HG03064 (cell line): ENCODE results near the gene KRT31.
"Not testable (repeated sequence)": the region's sequence is repeated elsewhere in the genome, so short reads cannot be mapped to it uniquely, and the experiment has no call there.

Experiments
- ATAC-seq: cut with Tn5 transposase; IDR thresholded peaks from one replicate; pipeline ENCODE4 v1.9.1; 2021; ENCODE audit warnings: low read depth; ENCODE audit not compliant: unreplicated experiment

The KRT31 gene

DNA sequence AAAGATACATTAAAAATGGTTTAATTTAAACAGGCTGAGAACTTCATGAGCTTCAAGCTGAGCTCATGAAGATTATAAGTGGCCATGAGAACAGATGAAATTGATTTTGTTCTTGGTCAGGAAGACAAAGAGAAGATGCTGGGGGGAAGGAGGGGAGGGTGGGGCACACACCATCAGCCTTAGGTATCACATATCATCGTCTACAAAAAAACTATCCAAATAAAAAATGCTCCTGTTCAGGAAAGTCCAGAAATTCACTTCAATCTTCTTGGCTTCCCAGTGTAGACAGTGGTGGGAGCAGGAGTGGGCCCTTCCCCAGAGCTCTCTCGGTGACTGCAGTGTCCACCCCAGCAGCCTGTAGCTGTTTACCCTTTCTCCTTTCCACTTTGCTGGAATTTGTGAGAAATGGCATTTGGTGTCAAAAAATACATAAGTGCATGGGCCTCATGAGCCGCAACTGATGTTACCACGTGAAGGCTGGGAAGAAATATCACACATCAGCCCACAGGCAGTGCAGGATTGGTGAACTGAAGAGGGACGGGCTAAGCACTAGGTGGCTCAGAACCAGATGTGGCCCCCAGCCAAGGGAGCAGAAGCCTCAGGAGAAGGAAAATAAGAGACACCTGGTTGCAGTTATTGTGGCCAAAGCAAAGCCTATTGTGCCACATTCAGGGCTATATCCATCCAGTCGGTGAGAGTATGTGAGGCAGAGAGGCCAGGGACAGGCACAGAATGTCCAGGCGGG lies 20.9 kb upstream of the KRT31 start:
- no peak for ATAC-seq

DNA sequence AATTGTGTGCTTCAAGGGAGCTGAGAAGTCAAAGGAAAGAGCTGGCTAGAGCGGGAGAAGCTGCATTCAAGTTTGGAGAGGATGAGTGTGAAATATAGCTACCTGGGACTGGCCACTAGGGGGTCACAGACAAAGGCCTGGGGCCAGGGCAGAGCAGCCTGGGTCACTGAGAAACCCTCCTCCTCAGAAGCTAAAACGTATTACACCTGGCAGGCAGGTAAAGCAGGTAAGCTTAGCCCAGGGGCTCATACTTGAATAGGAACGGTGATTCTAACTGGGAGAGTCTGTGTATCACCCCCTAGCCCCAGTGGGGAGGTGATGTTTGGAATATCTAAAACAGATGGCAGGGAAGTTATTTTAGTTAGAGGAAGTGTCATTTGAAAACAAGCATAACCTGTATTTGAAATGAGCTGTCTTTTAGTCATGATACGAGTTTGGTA lies 20.2 kb upstream of the KRT31 start:
- ATAC-seq = no peak

DNA sequence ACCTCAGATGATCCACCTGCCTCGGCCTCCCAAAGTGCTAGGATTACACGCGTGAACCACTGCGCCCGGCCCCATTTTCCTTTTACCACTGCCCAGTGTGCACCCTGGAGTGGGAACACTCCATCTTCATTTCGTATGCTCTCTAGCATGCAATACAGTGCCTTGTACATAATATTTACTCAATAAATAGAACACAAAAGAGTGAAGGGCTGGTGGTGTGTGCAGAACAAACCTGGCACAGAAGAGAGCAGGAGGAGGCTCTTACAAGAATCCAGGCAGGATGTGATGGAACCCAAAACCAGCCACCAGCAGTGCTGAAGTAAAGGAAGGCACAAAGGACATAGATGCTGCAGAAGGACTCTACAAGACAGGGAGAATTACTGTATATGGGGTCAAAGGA lies 19.7 kb upstream of the KRT31 start:
- no peak for ATAC-seq

DNA sequence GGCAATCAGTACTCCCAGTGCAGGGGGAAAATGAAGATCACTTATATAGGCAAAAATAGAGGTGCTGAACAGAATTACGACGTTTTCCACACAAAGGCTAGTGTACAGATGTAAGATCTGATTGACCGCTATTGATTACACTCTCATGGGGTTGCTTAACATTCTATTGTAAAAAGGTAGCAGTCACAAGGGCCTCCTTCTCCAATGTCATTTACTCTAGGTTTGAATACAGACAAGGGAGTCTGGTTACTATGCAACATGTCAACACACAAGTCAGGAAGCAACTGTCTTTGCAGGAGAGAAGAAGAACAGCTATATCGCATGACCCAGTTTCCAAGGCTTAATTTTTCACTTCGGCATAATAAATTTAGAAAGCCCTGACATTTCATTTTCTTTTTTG lies 19.1 kb upstream of the KRT31 start:
- no peak for ATAC-seq

DNA sequence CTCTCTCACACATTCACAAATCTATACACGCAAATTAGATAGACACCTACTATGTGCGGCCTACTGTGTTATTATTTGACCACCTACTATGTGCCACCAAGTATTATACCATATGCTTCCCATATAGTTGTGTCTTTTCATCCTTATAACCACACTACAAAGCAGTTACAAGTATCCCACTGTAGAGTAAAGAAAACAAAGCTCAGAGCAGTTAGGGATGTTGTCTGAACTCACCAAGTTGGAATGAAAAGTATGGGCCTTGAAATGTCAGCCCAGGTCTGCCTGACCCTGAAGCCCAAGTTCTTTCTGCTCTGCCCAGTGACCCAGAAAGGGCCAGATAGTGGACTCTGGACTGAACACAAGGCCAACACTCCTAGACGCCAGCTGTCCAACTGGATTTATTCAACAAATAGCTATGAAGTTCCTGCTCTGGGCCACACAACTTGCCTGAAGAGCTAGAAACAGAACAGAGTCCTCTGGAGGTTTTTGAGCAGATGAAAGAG lies 18.5 kb upstream of the KRT31 start:
- ATAC-seq = no peak

DNA sequence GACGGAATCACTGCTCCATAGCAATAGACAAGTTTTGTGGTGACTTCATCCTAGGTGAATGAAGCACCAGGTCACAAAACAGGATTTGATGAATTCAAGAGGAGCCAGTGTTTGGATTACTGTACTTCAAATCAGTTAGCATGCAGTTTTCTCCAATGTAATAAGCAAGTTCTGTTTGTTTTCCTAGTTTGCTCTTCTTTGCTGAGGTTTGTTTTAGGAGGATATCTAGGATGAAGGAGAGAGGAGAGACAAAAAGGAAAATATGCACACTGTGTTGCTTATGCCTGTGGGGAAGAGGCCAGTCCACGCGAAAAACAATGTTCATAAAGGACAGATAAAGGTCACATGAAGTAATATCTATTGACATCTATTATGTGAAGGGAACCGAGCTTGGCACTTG lies 18.0 kb upstream of the KRT31 start:
- ATAC-seq = no peak

DNA sequence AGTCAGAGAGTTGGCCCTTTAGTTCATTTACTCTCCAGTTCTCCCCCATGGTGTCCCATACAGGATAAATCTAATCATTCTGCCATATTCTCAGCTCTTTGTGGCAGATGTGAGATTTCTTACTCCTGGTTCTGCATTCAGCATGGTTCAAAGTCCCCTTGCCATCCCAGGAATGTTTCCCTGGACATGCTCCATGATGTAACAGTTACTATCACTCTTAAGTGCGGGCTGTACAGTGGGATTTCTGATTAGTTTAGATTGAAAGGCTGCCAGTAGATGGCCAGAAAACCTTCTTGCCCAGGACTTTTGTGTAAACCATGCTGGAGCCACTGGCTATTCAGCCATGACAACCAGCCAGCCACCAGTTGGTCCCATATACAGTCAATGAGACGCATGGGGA lies 16.6 kb upstream of the KRT31 start:
- ATAC-seq = no peak

DNA sequence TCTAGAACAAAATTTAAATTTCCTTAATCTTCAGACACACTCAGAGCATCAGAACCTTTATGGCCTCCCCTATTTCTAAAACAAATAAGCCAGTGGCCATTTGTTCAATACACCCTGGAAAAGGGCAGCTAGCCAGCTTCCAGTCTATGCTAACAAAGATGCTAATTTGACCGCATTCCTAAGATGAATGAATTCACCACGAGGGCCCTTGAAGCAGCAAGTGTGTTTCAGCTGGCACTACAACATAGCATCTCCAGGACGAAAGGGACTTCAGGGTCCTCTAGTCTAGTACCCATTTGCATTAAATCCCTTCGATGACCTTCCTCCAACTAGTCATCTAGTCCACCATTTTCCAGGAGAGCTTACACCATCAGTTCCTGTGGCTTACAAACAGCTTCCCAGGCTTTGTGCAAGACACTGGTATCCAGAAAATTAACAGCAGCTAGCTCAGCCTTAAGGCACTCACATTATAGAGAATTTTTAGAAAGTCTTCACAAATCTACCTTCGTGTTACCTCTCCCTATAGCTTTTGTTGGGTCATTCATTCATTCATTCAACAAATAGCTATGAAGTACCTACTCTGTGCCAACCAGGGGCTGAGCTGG lies 16.0 kb upstream of the KRT31 start:
- no peak for ATAC-seq

DNA sequence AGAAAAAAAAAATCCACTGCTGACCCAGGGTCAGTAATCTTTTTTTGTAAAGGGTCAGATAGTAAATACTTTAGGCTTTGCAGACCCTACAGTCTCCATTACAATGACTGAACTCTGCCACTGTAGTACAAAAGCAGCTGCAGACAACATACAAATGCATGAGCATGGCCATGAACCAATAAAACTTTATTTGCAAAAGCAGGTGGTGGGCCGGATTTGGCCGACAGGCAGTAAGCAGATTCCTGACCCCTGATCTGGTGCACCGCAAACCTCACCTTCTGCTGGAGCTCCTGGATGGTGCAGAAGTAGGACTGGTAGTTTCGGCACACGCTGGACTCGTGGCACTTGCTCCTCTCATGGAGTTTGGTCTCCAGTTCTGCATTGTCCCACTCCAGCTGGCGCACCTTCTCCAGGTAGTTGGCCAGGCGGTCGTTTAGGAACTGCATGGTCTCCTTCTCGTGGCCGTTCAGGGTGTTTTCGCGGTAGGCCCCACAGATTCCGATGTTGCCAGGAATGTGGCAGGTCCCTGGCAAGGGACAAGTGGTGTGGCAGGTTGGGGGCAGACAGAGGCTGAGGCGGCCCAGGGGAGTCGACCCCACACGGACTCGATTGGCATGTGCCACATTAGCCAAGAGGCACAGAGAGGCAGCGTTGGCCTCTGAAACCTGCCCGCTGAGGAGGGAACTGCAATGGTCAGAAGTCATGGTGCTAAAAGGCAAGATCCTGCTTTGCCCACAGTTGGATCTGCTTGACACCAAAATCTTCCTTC lies 13.8 kb upstream of the KRT31 start:
- ATAC-seq = no peak

DNA sequence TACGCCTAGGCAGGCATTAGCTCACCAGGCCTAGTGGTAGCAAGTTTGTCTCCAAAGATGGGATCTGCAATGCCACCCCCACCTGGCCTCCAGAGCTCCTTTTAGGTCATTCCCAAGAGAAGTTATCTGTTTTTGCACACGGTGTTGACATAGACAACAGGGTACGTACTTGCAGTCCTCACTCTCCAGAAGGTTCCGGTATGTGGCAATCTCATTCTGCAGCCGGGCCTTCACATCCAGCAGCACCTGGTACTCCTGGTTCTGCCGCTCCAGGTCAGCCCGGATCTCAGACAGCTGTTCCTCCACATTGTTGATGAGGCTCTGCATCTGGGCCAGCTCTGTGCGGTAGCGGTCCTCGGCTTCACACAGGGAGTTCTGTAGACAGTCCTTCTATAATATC lies 9.8 kb upstream of the KRT31 start:
- ATAC-seq = no peak

DNA sequence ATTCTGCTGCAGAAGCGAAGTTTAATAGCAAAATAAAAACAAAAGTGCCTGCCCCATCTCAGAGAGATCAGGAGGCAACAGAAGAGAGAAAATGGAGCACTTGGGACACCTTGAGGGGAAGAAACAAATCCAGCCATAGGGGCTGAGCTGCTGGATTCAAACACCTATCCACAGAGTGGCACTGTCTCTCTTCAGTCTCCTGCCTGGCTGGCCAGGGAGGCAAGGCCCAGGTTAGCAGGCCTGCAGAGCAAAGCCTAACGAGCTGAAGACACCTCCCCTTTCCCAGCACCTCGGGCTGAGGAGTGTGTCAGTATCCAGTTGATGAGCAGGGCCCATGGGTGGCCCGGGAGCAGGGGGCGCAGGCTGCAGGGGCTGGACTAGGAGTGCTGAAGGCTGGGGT lies 8.8 kb upstream of the KRT31 start:
- ATAC-seq = no peak

DNA sequence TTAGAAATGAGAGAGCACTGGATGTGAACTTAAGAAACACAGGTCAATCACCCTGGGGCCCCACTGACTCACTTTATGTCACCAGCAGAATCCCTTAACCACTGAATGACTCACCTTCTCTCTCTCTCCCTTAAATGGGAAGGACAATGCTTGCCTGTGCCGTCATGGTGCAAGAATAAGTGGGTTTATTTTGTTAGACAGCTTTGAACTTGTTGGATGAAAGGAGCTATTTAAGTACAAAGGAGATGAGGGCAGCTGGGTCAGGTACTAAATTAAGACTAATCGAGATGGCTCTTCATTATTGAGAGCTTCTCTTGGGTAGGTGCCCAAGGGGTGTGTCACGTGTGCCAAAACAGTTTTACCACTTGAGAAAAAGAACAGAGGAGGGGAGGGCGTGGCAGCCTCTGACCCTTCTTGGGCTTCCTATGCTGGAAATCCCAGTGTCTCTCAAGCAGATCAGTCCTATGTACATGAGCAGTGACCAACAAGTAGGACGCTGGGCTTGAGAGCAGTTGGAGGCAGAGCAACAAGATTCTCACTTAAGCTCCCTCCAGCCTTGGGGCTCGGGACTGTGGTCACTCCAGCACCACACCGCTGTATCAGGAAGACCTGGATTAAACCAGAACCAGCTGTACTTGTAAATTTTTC lies 6.7 kb upstream of the KRT31 start:
- ATAC-seq = no peak

DNA sequence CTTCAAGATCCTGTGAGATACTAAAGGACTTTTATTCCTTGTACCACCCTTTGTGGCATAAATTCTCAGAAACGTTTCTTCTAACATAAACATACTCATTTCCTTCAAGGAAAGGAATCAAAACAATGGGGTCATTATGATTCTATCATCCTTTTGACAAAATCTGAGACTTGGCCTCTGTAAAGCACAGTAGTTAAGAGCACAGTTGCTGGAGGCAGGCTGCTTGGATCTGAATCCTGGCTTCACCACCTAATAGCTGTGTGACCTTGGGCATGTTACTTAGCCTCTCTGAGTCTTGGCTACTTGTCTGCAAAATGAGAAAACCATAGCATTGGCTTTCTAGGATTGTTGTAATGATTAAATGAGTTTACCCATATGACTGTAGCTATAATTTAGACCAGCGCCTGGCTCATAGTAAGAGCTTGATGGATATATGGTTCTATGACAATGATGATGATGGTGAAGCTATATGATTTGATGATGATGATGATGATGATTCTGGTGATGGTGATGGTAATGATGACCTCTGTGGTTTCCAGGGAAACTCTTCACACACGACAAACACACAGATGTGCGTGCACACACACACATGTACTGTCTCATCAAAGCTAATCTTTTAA lies 6.1 kb upstream of the KRT31 start:
- ATAC-seq = no peak

DNA sequence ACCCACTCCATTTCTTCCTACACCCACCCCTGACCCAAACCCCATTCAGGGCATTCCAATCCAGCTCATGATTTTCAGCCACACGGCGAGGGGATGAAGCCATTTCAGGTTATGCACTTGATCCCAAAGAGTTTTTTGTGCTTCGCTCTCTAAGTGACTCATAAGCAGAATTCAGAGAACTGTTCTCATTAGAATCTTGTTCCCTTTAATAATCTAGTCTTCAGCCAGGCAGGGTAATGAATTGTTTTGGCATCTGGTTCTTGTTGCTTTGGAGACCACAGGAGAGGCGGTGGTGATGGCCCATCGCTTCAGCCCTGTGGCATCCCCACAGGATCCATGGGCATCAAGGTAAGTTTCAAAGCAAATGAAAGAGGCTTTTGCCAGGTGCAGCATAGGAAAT lies 4.8 kb upstream of the KRT31 start:
- ATAC-seq = no peak

DNA sequence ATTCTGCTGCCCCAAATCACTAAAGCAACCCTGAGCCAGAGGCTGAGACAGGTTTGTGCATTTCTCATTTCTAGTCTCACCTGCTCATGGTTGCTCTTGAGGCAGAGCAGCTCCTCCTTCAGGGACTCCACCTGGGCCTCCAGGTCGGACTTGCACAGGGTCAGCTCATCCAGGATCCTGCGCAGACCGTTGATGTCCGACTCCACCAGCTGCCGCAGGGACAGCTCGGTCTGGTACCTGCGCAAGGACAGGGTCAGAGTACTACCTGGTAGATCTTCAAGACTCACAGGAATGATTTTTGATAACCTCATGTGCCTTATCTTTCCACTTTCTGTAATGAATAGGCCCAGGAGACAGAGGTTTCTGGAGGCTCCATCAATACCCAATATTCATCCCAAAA lies 1.1 kb downstream of the KRT31 start:
- ATAC-seq = no peak

DNA sequence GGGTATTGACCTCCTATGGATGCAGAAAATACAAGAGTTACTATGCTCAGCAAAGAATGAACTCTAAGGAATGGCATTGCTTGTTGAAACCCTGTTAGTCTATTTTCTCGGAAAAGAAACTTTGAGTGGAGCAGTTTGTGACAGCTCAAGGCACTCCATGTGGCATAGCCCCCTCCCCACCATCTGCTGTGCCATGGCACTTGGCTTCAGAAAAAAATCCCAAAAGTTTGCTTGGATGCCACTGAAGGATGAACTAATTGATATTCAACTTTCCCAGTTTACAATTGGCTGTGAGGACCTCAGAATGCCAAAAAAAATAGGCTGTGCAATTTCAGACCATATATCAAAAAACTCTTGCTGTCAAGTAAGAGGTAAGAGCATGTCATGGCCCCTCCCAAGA lies 1.8 kb downstream of the KRT31 start:
- ATAC-seq = no peak

DNA sequence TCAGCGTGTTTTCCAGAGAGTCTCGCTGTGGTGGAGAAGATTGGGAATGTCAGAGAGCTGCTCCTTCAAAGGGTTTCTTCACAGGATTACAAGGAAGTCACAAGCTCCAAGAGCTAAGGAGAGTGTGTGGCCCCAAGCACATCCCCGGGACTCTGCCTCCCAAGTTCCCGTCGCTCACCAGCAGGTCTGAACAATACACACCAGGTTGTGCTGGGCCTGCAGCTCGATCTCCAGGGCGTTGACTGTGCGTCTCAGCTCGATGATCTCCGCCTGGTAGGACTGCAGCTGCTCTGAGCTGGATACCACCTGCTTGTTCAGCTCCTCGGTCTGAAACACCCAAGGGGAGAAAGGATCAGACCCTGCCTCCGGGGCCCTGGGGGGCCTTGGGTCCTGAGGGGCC lies 2.4 kb downstream of the KRT31 start:
- not testable (repeated sequence) for ATAC-seq

DNA sequence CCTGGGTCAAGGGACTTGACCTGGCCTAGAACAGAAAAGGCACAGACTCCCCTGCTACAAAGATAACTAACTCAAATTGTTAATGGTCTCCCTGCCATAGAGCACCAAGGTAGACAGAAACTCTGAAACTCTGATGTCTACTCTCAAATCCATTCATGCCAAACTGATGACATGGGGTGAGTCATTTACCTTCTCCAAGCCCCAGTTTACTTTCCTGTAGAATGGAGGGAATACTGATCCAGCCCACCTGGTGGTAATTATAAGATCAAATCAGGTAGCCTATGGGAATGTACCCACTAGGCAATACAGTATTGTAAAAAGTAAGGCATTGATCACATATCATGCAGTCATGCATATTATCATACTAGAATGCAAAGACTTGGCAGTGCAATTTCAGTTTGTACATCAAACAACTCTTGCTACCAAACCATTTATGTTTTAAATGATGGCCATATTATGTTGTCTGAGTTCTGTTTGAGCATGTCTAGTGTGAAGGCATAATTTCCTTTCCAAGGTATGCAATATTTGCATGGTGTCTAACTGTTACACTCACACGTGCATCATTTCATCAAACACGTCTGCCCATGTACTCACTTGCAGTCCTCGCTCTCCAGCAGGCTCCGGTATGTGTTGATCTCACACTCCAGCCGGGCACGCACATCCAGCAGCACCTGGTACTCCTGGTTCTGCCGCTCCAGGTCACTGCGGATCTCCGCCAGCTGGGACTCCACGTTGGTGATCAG lies 3.0 kb downstream of the KRT31 start:
- ATAC-seq = no peak

DNA sequence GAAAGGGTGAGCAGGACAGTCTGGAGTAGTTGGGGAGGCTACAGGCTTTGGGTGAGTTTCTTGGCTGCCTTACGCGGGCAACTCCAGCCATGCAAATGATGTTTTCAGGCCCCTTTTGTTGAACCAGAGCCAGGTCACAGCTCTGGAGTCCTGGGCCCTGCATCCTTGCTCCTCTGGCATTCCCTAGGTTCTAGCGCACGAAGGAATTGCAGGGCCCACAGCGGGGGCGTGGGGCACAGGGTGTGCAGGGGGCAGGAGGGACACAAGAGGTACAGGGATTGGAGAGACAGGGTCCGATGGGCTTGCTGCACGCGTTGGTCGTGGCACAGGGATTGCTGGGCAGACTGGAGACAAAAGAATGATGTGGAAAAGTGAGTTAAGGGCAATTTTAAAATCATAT lies 3.6 kb downstream of the KRT31 start:
- no peak for ATAC-seq

DNA sequence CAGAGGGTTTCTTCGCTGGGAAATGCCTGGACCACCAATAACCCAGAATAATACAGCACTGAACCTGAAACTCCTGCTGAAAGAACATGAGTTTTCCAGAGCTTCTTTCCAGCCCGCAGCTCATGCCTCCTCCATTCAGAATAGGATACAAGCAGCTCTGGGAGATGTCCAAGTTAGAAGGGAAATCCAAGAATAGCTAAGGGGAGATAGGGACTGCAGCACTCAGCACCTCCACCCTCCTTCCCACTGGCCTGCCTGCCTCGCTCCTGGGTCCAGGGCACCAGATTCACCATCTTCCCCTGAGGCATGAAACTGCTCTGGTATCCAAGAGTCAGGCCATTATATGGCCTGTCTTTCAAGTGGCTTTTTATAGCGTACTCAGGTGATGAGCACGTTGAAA lies 4.1 kb downstream of the KRT31 start:
- no peak for ATAC-seq
